T-helper 17 cell (primary cell): ENCODE data around the gene MTMR12. TPM values are rescaled to one million over a fixed set of nuclear protein-coding genes. Genes with fewer than 3 reads are reported as not detected.
"Not testable (repeated sequence)": the region's sequence is repeated elsewhere in the genome, so short reads cannot be mapped to it uniquely, and the experiment has no call there.

Experiments used
- ATAC-seq: fragments of 150-1000 bp; cut with Tn5 transposase; 2 replicates; pipeline ENCODE4 v1.10.0; 2021; ENCODE audit warnings: mild to moderate bottlenecking, moderate library complexity
- DNase-seq, 3 donors: peaks; one replicate each; pipeline versions ENCODE4 v3.0.0 to v3.0.0-alpha.2; 2020 to 2021
- H3K9me3 ChIP-seq: one replicate; pipeline ENCODE4 v1.7.0; 2013; ENCODE audit warnings: low read length, mild to moderate bottlenecking; ENCODE audit not compliant: control insufficient read depth, poor library complexity, severe bottlenecking
- H3K27ac Mint-ChIP-seq: one replicate; pipeline ENCODE4 v1.8.0; 2022; ENCODE audit warnings: mild to moderate bottlenecking, moderate library complexity, mixed read lengths
- H3K27me3 Mint-ChIP-seq: one replicate; pipeline ENCODE4 v1.8.0; 2022; ENCODE audit warnings: mixed read lengths
- H3K36me3 Mint-ChIP-seq: one replicate; pipeline ENCODE4 v1.8.0; 2022; ENCODE audit warnings: low read depth, mixed read lengths
- H3K4me1 Mint-ChIP-seq: one replicate; pipeline ENCODE4 v1.8.0; 2022; ENCODE audit warnings: mild to moderate bottlenecking, mixed read lengths
- H3K4me3 Mint-ChIP-seq: one replicate; pipeline ENCODE4 v1.8.0; 2022; ENCODE audit warnings: mild to moderate bottlenecking, moderate library complexity, mixed read lengths
- total RNA-seq, 4 donors: library from RNA in 2 of 4; stranded (reverse) in 2 of 4; gene quantifications; one replicate each; pipeline ENCODE4 v1.2.3 and lab custom pipeline; 2022 to 2026

MTMR12 gene
- total RNA-seq, 2 donors from 2014 or later, result 20.6 to 29.4 TPM

DNA sequence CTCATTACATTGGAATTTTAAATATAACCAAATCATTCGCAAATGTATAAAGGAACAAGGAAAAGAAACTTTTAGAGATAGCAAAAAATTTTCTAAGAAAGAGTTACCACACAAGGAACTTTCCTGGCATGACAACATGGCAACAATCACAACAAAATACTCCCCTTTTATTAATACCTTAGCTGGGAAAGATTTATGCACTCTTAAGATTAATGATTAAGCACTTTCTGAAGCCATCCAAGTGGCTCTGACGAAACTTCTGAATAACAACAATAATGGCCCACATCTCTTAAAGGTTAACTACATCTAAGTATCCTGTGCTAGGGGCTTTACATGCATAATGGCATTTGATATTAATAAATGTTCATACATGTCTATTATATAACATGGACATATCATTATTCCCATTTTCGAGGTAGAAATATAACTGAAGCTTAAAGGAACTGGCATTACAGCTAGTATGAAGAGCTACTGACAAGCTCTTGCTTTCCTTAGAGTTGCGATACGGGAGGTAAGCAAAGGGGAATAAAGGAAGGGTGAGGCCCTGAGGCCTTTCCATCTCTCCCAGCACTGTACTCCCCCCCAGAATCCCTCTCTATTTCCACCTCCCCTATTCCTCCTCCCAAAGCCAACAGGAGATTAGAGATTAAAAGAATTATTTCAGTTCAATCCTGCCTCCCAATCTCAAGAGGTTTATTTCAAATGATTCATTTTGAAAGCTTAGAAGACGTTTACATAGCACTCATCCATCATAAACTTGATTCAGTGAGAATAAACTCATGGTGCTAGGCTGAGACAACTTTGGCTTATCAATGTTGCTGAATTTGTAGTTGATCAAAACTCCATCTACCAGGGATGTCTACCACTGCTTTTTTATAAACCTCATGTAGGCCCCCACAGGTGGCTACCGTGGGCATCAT lies 9.6 kb downstream of the MTMR12 start:
- no peak overlapping the region for H3K4me3 Mint-ChIP-seq
- H3K36me3 Mint-ChIP-seq, result peaks cover under 1% of the 10 kb centered on the region
- DNase-seq (no peak), ATAC-seq (no peak)
- H3K9me3 ChIP-seq, result no peaks in the 10 kb centered on the region
- H3K4me1 Mint-ChIP-seq, result peaks cover 48% of the 10 kb centered on the region
- H3K27ac Mint-ChIP-seq, result peak overlapping the region; percentile 41
- no peaks in the 10 kb centered on the region for H3K27me3 Mint-ChIP-seq

GRCh38 chr5:32301891-32302290 lies 10.8 kb downstream of the MTMR12 start:
- Mint-ChIP-seq H3K4me1 (peaks cover 58% of the 10 kb centered on the region), H3K27ac (no peak overlapping the region), H3K36me3 (peaks cover 2% of the 10 kb centered on the region), H3K27me3 (no peaks in the 10 kb centered on the region), H3K4me3 (no peak overlapping the region)
- H3K9me3 ChIP-seq, result no peaks in the 10 kb centered on the region
- DNase-seq (no peak), ATAC-seq (no peak)

GRCh38 chr5:32299059-32299677 lies 13.6 kb downstream of the MTMR12 start:
- H3K27ac Mint-ChIP-seq, result no peak overlapping the region
- DNase-seq, result no peak
- peaks cover 55% of the 10 kb centered on the region for H3K4me1 Mint-ChIP-seq
- no peaks in the 10 kb centered on the region for H3K27me3 Mint-ChIP-seq
- no peak for ATAC-seq
- H3K4me3 Mint-ChIP-seq, result no peak overlapping the region
- H3K36me3 Mint-ChIP-seq, result peaks cover 3% of the 10 kb centered on the region
- no peaks in the 10 kb centered on the region for H3K9me3 ChIP-seq

GRCh38 chr5:32298059-32298415 lies 14.7 kb downstream of the MTMR12 start:
- no peak overlapping the region for H3K4me3 Mint-ChIP-seq
- peak overlapping the region; percentile 67 for H3K27ac Mint-ChIP-seq
- ATAC-seq, result peak; percentile 23
- no peak for DNase-seq
- no peaks in the 10 kb centered on the region for H3K27me3 Mint-ChIP-seq
- H3K4me1 Mint-ChIP-seq, result peaks cover 57% of the 10 kb centered on the region
- no peaks in the 10 kb centered on the region for H3K9me3 ChIP-seq
- peaks cover 9% of the 10 kb centered on the region for H3K36me3 Mint-ChIP-seq

- DNase-seq, result no peak
- ATAC-seq, result no peak
- peaks cover 56% of the 10 kb centered on the region for H3K4me1 Mint-ChIP-seq
- H3K4me3 Mint-ChIP-seq, result no peak overlapping the region
- no peaks in the 10 kb centered on the region for H3K9me3 ChIP-seq
- H3K36me3 Mint-ChIP-seq, result peaks cover 11% of the 10 kb centered on the region
- peak overlapping the region; percentile 67 for H3K27ac Mint-ChIP-seq
- no peaks in the 10 kb centered on the region for H3K27me3 Mint-ChIP-seq
Observed at GRCh38 chr5:32297181-32298058, 15.3 kb downstream of the MTMR12 start.

GRCh38 chr5:32295966-32296772 lies 16.6 kb downstream of the MTMR12 start:
- not testable (repeated sequence) for H3K4me3 Mint-ChIP-seq, H3K27me3 Mint-ChIP-seq, ATAC-seq, H3K9me3 ChIP-seq, H3K27ac Mint-ChIP-seq, DNase-seq
- Mint-ChIP-seq H3K36me3 (peaks cover 11% of the 10 kb centered on the region), H3K4me1 (peaks cover 53% of the 10 kb centered on the region)

GRCh38 chr5:32291591-32291990 lies 21.1 kb downstream of the MTMR12 start:
- Mint-ChIP-seq H3K36me3 (peaks cover 9% of the 10 kb centered on the region), H3K27ac (no peak overlapping the region), H3K27me3 (no peaks in the 10 kb centered on the region), H3K4me1 (peaks cover 34% of the 10 kb centered on the region), H3K4me3 (no peak overlapping the region)
- H3K9me3 ChIP-seq, result no peaks in the 10 kb centered on the region
- no peak for ATAC-seq
- no peak for DNase-seq

- Mint-ChIP-seq H3K27ac (no peak overlapping the region), H3K36me3 (peaks cover 9% of the 10 kb centered on the region), H3K27me3 (no peaks in the 10 kb centered on the region), H3K4me3 (no peak overlapping the region), H3K4me1 (peaks cover 34% of the 10 kb centered on the region)
- ATAC-seq (peak; percentile 52), DNase-seq (no peak)
- H3K9me3 ChIP-seq, result no peaks in the 10 kb centered on the region
Observed at GRCh38 chr5:32290922-32291321, 21.8 kb downstream of the MTMR12 start.

DNA sequence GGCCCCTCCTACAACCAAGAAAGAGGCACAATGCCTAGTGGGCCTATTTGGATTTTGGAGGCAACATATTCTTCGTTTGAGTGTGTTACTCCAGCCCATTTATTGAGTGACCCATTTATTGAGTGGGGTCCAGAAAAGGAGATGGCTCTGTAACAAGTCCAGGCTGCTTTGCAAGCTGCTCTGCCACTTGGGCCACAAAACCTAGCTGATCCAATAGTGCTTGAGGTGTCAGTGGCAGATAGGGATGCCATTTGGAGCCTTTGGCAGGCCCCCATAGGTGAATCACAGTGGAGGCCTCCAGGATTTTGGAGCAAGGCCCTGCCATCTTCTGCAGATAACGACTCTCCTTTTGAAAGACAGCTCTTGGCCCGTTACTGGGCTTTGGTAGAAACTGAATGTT lies 22.2 kb downstream of the MTMR12 start:
- H3K27me3 Mint-ChIP-seq, H3K4me3 Mint-ChIP-seq, H3K9me3 ChIP-seq, H3K27ac Mint-ChIP-seq, DNase-seq, ATAC-seq, H3K36me3 Mint-ChIP-seq: not testable (repeated sequence)
- peaks cover 34% of the 10 kb centered on the region for H3K4me1 Mint-ChIP-seq

DNA sequence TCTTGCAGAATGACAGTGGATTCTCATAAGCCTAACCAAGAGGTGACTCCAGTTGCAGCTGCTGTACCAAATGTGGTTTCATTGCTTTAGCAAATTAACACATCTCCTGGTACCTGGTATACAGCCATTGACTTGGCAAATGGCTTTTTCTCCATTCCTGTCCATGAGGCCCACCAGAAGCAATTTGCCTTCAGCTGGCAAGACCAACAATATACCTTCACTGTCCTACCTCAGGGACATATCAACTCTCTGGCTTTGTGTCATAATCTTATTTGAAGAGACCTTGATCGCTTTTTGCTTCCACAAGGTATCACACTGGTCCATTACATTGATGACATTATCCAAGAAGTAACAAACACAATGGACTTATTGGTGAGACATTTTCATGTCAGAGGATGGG lies 22.8 kb downstream of the MTMR12 start:
- H3K36me3 Mint-ChIP-seq, H3K4me3 Mint-ChIP-seq, ATAC-seq, H3K27me3 Mint-ChIP-seq, H3K27ac Mint-ChIP-seq, H3K9me3 ChIP-seq, DNase-seq: not testable (repeated sequence)
- H3K4me1 Mint-ChIP-seq, result peaks cover 32% of the 10 kb centered on the region

DNA sequence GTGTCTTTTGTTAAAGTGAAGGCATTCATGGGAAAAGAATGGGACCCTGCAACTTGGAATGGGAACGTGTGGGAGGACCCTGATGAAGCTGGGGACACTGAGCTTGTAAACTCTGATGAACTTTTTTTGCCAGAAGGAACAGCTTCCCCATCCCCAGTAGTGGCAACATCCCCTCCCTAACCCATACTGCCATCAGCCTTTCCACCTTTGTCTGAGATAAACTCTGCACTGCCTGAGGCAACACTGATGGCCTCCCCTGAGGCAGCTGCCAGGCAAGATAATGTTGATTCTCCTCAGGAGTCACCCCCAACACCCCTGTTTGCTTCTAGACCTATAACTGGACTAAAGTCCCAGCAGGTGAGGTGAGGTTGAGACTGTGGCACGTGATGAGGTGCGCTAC lies 24.6 kb downstream of the MTMR12 start:
- peaks cover 23% of the 10 kb centered on the region for H3K4me1 Mint-ChIP-seq
- DNase-seq, H3K27me3 Mint-ChIP-seq, H3K36me3 Mint-ChIP-seq, H3K27ac Mint-ChIP-seq, ATAC-seq, H3K9me3 ChIP-seq, H3K4me3 Mint-ChIP-seq: not testable (repeated sequence)

GRCh38 chr5:32287525-32287924 lies 25.2 kb downstream of the MTMR12 start:
- not testable (repeated sequence) for ATAC-seq, DNase-seq, H3K36me3 Mint-ChIP-seq, H3K4me3 Mint-ChIP-seq, H3K9me3 ChIP-seq, H3K27me3 Mint-ChIP-seq, H3K27ac Mint-ChIP-seq
- H3K4me1 Mint-ChIP-seq, result peaks cover 19% of the 10 kb centered on the region
